ENCODE data around the gene RASSF5.

RASSF5 gene, protein sequence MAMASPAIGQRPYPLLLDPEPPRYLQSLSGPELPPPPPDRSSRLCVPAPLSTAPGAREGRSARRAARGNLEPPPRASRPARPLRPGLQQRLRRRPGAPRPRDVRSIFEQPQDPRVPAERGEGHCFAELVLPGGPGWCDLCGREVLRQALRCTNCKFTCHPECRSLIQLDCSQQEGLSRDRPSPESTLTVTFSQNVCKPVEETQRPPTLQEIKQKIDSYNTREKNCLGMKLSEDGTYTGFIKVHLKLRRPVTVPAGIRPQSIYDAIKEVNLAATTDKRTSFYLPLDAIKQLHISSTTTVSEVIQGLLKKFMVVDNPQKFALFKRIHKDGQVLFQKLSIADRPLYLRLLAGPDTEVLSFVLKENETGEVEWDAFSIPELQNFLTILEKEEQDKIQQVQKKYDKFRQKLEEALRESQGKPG

DNA sequence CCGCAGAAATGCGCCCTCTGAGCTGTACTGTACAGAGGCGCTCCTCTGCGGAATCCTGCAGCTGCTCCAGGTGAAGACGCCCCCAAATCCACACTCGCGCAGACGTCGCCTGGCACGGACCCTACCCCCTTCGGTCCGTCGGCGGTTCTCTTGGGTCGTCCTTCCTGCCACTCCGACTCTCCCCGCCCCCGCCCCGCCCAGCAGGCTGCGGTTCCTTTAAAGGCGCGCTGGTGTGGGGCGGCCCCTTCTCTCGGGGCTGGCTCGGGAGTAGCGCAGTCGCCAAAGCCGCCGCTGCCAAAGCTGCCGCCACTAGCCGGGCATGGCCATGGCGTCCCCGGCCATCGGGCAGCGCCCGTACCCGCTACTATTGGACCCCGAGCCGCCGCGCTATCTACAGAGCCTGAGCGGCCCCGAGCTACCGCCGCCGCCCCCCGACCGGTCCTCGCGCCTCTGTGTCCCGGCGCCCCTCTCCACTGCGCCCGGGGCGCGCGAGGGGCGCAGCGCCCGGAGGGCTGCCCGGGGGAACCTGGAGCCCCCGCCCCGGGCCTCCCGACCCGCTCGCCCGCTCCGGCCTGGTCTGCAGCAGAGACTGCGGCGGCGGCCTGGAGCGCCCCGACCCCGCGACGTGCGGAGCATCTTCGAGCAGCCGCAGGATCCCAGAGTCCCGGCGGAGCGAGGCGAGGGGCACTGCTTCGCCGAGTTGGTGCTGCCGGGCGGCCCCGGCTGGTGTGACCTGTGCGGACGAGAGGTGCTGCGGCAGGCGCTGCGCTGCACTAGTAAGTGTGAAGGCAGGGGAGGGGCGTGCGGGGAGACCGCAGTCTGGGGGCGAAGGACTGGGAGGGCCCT is at the start of gene RASSF5:
Gene RASSF5 (plus strand): TSS at position 248 of the 846 bp plus-strand sequence. CDS start 72 bp downstream, at position 320.
- peak; percentile 83 for DNase-seq

DNA sequence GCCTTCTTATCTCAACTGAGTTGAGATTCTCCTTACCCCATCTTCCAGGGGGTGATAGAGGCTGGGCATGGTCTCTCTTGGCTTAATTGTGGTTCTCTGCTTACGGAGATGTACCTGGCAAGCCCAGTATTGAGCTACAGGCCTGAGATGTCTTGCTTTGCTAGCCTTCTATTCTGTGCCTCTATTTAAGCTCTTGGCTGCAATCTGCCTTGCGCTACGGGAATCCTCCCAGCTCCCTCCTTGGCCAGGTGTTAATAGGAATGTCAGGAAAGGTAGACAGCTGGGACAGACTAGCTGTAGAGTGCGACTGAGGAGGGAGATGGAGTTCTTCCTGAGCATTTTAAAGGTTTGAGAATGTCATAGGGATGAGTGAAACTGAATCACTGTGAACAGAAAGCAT is 47.6 kb upstream of the RASSF5 start:
- no peak for DNase-seq

DNA sequence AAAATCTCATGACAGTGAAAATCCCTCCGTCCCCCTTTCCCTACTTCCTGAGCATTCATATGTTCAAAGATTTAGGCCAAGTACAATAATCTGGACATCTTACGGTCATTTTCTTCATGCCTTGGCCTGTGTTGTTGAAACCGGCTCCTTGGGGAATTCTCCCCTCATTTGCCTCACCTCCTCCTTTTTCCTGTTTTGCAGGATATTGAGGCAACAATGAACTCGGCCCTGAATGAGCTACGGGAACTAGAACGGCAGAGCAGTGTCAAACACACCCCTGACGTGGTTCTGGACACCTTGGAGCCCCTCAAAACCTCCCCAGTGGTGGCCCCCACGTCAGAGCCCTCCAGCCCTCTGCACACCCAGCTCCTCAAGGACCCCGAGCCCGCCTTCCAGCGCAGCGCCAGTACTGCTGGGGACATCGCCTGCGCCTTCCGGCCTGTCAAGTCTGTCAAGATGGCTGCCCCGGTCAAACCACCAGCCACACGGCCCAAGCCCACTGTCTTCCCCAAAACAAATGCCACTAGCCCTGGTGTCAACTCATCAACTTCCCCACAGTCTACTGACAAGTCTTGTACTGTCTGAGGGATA is 46.4 kb upstream of the RASSF5 start:
- no peak for DNase-seq

DNA sequence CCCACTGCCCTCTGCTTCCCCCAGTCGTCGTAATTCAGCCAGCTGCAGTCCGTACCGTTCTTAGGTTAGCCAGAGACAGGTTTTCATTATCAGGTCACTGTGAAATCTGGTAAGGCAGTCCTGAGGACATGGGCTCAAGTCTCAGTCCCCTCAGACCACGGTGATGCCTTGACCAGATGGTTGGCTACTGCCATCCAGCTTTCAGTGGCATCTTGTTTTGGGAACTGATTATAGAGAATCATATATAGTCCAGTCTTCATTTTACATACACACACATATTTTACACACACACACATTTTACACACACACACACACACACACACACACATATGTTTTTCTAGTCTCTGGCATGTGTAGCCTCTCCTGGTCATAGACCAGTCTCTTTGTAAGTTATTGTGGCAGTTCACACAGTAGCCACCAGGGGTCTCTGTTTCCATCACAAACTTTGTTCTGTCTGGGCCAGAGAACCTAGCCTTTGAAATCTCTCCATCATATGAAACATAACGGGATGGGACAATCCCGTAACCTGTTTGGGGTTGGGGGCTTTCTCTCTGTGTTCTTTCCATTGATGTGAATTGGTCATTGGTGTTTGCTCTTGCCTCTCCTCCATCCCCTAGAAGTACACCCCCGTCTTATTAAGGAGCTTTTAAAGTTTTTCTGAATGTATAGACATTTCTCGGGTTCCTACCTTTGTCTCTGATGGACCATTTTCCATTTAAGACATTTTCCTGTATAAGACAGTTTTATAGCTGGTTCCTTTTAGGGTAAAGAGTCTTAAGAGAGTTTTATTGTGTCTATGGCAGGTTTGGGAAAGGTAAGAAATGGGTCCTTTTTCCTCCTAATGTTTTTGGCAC is 45.5 kb upstream of the RASSF5 start:
- DNase-seq, result peak; percentile 82

DNA sequence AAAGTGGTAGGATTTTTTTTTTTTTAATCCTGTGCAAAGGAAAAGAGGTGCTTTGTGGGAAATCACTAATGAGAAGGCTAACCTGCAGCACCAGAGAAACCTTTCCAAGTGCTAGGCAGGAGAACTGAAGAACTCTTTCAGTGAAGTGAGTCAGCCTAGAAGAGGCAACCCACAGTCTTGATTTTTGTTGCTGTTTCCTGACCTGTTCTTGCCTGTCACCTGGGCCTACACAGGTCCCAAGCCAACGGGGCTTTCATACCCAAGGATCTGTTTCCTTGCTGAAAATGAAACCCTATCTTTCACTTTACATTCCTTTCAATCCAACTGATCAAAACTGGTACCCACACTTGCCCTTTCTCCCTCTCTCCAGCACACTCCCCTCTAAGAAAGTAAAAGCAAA is 44.2 kb upstream of the RASSF5 start:
- DNase-seq, result no peak

DNA sequence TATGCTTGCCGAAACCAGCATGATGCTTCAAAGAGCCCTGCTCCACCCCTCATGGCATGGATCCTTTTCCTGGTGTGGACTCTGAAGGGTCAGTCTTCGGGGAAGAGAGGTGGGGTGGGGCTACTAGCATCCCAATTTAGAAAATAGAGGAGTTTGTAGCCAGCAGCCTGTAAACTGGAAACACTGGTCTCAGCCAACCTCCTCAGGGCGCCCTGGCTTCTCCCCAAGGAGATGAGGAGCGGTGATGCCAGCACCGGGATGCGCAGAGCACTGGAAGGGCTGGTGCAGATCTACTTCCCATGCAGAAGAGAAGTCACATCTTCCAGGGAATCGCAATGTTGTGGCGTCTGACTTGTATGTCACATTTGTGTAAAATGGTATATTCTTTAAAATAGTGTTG is 43.4 kb upstream of the RASSF5 start:
- DNase-seq, result no peak

DNA sequence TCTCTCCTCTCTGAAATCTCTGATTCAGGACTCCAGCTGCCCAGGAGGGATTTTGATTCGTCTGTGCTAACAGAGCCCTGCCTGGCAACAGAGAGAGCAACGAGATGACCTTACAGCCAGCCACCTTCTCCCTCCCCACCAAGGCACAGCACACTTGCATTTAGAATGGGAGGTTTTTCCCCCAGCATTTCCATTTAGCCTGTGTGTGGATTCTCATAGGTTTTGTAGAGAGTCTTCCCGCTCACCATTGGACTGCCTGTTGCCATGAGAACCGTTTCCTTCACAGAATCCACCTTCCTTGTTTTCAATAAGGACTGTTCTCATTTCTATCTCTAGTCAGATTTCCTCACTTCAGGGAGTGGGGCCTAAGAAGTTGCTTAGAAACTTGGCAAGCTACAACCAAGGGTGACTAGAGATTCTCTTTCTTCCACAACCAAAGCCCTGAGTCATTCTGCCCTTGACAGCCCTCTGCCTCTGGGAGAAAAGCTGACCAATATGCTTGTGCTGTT is 42.8 kb upstream of the RASSF5 start:
- no peak for DNase-seq

DNA sequence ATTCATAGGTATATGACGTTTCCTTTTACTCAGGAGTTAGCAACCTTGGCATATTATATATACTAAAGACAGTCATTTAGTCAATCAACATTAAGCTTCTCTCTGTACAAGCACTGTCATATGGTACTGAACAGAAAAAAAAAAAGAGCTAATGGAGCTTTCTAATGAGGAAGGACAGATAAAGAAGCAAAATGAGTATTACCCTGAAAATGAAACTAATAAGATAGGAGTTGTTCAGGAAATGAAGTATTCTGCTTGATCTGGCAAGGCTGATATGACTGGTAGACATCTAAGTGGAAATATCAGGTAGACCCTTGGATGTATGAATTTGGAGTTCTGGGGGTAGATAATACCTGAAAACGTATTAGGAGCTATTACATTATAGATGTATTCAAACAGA is 41.4 kb upstream of the RASSF5 start:
- no peak for DNase-seq

DNA sequence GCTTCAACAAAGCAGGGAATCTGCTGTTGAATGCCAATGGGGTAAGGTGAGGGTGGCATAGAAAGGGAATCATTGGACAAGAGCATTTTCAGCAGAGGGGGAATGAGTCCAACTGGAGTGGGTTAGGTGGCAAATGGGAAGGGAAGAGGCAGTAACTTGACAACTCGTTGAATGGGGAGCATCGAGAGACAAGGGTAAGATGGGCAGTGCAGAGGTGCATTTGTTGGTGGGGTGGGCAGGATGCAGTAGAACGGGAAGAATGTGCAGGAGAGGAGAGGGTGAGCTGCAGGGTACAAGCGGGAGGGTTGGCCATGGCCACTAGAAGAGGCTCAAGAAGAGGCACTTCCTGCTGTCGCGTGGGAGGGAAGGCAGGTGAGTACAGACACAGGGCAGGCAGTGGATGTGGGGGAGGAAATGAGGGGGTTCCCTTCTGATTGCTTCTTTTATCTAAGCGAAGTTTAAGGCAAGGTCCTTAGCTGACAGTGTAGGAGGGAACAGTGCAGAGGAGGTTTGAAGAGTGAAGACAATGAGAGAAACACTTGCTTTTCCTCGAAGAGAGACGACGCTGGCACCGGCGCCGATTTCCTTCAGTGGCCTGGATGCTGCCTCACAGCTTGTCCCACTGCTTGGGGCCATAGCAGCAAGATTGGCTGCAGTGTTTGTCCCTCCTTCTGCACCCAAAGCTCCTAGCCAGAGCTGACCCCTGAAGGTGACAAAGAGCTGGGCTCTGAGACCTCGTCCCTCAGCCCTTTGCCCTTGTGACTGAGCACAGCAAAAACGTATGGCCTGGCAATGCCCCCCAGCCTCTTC is 40.3 kb upstream of the RASSF5 start:
- DNase-seq, result no peak

DNA sequence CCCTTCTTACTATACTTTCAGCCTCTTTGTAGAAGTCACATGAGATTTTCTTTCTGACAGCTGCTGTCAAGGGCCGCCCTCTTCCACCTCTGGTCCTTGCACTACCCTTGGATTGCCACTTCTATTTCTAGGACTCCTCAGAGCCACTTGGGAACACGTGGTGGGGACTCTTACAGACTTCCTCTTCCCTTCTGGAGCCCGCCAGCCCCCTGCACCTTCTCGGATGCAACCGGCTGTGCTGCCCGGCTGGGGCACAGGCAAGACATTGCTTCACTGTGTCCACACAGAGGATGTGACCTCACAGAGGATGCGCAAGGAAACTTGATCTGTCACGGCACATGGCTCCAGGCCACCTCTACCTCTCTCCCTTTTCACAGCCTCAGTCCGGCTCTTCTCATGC is 39.4 kb upstream of the RASSF5 start:
- no peak for DNase-seq

DNA sequence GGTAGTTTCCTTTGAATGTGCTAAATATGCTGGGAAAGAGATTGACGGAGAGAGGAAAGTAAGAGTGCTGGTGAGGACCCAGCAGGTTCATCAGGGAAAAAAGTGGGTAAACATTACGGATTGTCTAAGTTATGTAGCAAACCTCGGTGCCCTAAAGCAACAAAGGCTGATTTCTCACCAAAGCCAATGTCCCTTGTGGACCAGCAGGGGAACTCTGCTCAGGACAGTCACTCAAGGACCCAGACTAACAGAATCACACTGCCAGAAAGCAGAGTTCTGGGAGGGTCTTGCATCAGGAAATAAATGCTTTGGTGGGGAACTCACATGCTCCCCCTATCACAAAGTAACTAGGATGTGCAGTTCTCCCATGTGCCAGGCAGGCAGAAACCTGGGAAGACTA is 38.8 kb upstream of the RASSF5 start:
- DNase-seq, result no peak

DNA sequence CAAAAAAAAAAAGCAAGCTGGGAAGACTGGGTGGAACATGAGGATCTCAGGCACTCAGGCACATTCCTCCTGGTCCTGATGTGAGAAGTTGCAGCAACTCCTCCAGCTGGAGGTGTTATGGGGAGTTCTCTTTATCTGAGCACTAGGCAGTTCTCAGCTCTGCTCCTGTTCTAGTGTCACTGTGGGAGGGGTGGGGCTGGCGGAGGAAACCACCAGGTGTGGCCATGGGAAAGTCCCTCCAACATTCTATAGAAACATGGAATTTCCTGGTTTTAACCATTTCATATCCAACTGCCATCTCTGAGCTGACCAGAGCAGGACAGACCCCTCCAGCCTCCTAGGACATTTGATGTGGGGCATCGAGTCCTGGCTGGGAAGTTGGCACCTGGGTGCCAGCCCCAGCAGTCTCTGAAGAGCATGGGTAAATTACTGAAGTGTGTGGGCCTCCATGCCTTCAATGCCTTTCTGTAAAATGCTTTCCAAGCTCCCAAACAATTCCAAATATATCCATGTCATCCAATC is 37.9 kb upstream of the RASSF5 start:
- DNase-seq, result peak; percentile 60

DNA sequence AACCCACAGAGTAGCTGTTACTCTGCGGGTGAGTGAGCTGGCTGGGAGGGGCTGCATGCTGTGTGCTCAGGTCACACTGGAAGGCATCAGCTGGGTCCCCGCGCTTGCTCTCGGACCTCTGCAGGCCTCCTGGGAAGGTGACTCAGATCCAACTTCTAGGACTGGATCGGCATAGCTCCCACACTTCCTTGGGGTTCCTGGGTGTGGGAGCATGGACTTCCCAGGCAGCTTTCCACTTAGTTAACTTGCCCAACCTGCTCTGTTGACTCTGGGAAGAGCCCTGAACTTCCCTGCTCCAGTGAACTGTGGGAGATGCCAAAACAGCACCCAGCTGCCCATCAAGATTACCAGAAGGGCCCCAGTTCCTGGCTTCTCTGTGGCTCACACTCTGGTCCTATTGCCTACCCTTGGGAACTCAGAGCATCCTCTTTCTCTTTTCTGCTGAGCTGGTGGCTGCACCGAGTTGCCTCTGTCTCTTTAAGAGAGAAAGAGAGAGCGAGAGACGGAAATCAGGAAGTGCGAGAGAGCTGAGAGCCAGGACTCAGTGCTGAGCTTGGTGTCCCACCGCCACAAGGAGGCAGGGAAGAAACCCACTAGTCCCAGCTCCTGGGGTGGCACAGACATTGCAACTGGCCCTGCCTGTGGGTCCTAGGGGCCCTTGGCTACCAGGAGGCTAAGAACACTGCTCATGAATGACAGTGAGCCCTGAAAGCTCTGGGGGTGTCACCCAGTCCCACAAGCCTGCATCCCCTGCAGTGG is 37.2 kb upstream of the RASSF5 start, which contains the start of gene IKBKE:
Gene IKBKE (plus strand): TSS at position 544 of the 759 bp plus-strand sequence. CDS start 2,752 bp downstream, outside the sequence.
- DNase-seq, result peak; percentile 56

DNA sequence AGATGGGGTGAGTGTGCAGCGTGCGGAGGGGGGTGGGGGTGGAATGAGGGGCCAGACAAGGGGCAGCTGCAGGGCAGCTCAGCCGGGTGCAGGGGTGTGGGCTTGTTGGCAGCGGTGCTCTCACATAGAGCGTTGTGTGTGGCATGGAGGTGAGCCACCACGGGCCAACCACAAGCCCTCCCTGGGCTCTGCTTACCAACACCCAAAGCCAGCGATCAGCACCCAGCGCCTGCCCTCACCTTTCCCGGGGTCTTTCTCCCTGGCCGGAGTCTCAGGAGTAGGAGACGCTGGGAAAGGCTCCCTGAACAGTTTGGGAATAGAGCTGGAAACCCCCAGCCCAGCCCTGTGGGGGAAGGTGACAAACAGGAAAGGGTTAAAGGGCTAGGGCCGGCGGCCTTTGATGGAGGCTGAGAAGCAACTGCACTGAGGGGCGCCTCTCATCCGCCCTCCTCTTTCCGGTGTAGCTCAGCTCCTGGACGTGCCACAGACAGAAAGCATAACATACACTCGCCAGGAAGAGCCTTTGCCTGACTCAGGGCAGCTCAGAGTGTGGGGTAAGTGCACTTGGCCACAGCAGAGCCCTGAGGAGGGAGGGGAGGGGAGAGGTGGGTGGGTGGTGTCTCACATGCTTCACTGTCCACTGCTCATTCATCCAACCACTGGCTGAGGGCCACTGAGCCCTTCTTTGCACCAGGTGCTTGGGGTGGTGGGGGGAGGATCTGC is 36.5 kb upstream of the RASSF5 start:
- peak; percentile 48 for DNase-seq

DNA sequence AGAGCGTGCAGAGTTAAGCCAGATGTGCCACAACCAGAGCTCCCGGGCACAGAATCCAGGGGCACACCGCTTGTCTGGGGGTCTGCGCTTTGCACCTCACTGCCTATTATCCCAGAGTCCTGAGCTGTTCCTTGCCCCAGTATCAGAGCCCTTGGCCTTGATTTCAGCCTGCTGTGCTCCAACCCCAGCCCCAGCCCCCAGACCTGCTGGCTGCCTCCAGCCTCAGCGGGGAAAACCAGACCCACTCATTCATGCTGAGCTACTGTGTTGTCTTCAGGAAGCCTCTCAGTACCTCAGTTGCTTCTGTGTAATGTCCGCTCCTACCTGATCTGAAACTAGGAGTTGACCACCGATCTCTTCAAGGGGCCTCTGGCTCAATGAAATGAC is 35.9 kb upstream of the RASSF5 start:
- DNase-seq, result no peak

DNA sequence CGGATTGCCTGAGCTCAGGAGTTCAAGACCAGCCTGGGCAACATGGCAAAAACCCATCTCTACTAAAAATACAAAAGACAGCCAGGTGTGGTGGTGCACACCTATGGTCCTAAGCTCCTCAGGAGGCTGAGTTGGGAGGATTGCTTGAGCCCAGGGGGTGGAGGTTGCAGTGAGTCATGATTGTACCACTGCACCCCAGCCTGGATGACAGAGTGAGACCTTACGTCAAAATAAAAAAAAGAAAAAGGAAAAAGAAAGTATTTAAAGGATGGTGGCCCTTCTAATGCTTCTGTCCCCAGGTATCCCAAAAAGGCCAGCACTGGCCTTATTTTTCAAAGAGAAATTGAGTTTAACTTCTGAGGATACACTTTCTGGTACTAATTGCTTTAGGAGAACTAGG is 35.3 kb upstream of the RASSF5 start:
- no peak for DNase-seq

DNA sequence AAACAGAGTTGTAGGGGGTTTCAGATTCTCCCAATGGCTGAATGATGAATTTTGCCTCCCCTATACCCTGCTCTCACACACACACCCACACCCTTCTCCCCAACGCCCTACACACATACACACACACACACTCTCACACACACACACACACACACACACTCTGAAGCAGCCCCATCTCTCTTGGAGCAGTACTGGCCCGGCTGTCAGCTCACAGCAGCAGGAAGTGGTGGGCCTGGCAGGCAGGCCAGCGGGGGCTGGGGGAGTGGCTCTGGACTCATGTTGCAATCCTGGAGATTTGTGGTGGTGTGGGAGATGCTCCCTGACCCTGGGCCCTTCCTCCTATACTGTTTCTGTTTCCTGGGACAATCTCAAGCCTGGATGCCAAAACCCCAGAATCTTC is 34.9 kb upstream of the RASSF5 start:
- DNase-seq, result peak; percentile 44

DNA sequence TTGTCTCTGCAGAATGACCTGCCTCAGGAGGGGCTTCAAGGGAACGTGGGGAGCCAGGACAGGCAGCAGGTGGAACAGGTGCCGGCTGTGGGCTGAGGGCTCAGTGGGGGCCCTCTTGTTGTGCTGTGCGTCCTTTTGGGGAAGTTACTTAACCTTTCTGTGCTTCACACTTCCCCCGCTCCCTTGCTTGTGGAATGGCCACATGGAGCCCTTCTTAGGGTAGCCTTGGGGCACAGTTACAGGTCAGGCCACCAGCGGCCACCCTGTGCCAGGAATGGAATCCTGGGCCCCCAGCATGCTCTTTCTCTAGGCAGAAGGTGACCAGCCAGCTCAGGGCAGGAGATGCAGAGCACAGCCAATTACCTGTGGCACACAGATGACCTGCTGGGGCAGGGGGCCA is 34.4 kb upstream of the RASSF5 start:
- no peak for DNase-seq

DNA sequence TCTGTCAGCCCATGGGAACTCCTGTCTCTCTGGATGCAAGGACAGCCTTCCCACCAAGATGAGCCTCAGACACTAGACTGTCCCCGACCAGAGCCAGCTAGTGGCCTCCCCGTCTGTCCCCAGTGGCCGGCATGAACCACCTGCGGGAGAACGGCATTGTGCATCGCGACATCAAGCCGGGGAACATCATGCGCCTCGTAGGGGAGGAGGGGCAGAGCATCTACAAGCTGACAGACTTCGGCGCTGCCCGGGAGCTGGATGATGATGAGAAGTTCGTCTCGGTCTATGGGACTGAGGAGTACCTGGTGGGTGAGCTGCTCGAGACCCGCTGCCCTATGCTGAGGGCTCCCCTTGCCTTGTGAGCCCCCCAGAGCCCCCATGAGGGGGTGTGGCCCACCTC is 31.3 kb upstream of the RASSF5 start:
- DNase-seq, result no peak

DNA sequence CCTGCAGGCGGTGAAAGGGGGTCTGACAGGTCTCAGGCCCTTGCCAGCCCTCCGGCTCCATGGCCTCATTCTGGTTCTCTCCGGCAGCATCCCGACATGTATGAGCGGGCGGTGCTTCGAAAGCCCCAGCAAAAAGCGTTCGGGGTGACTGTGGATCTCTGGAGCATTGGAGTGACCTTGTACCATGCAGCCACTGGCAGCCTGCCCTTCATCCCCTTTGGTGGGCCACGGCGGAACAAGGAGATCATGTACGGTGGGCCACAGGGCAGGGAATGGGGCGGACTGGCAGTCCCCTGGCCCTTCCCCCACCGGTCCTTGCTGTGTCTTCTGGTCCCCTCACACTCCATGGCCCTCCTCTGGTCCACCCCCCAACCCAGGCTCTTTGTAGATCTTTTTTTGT is 30.7 kb upstream of the RASSF5 start:
- DNase-seq, result no peak
